COLO668 (cell line): ENCODE results near the gene OR8G5.
"Not testable (repeated sequence)": the region's sequence is repeated elsewhere in the genome, so short reads cannot be mapped to it uniquely, and the experiment has no call there.

Experiments
- DNase-seq: peaks from one replicate; lab custom pipeline; 2025; ENCODE audit not compliant: unreplicated experiment; lab: John Stamatoyannopoulos, UW

The OR8G5 gene

GRCh38 chr11:124256076-124256475 is at the start of gene OR8G5:
TSS of gene OR8G5 (plus strand) at chr11:124256376. CDS start at chr11:124264932, 8,556 bp downstream.
- DNase-seq, result no peak

DNA sequence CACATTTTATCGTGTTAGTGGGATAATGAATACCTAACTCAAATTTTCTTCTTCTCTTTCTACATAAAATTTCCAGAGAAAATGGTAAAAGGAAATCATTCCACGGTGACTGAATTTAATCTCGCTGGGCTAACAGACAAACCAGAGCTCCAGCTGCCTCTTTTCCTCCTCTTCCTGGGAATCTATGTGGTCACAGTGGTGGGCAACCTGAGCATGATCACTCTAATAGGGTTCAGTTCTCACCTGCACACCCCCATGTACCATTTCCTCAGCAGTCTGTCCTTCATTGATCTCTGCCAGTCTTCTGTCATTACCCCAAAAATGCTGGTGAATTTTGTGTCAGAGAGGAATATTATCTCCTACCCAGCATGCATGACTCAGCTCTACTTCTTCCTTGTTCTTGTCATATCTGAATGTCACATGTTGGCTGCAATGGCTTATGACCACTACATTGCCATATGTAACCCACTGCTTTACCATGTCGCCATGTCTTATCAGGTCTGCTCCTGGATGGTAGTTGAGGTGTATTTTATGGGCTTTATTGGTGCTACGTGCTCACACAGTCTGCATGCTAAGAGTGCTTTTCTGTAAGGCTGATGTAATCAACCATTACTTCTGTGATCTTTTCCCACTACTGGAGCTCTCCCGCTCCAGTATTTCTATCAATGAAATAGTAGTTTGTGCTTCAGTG is 48.9 kb upstream of the OR8G5 start:
- DNase-seq, result no peak

- no peak for DNase-seq
Observed at GRCh38 chr11:124209824-124210357, 46.3 kb upstream of the OR8G5 start.

DNA sequence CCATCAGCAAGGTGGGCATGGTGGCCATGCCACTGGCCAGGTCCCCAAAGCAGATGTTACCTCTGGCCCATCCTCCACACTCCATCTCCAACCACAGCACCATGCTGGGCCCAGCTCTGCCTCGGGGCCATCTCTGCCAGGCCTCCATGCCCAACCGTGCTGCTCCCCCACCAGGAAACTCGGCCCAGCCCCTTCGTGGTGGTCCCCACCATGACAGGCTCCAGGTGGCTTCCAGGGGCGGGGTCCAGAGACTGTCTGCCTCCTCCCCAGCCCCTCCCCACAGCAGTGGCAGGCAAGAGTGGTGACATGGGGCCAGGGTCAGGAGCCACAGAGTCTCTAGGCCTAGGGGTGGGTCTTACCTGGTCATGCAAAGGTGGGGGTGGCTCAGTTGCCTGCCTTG is 45.8 kb upstream of the OR8G5 start:
- DNase-seq, result no peak

DNA sequence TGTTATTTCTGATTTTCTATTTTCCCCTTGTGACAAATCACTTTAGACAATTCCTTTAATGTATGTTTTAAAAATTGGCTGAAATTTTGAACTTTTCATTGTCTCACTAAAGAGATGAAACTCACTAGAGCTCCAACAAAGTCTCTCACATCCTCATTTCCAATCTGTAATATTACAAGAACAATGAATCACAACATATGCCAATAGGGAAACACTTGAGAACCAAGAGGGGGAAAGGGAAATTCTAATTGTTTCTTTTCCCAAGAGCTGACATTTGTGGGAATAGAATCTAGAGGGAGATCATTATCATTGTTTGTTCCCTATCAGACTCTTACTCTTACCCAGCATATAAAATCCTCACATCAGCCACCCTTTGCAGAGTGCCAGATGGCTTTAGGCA is 44.9 kb upstream of the OR8G5 start:
- DNase-seq, result no peak

DNA sequence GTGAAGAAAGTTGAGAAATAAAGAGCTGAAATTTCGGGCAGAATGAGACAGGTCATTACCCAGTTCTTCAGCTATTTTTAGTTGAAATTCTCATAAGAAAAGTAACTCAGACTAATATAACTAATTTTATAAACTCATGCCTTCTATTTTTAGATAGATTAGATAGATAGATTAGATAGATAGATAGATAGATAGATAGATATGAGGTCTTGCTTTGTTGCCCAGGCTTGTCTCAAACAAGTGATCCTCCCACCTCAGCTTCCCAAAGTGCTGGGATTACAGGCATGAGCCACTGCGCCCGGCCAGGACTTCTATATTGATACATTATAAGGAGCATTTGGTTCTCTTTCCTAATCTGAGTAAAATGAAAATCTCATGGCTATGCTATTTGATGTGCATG is 42.1 kb upstream of the OR8G5 start:
- no peak for DNase-seq

GRCh38 chr11:124219126-124219525 is 37.0 kb upstream of the OR8G5 start:
- DNase-seq, result no peak

DNA sequence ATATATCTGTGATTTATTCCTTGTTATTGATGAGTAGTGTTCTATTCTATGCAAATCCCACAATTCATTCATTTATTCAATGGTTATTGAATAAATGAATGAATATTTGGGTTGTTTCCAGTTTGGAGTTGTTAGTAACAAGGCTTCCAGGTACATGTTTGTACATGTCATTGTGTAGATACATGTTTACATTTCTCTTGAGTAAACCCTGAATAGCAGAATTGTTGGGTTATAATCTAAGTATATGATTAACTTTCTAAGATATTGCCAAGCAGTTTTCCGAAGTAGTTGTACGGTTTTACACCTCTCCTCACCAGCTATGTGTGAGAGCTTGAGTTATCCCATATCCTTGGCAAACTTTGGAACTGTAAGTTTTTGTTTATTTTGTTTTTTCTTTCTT is 33.8 kb upstream of the OR8G5 start:
- no peak for DNase-seq

- DNase-seq, result not testable (repeated sequence)
Observed at GRCh38 chr11:124224618-124225423, 31.4 kb upstream of the OR8G5 start.

GRCh38 chr11:124225471-124225870 is 30.7 kb upstream of the OR8G5 start:
- no peak for DNase-seq

DNA sequence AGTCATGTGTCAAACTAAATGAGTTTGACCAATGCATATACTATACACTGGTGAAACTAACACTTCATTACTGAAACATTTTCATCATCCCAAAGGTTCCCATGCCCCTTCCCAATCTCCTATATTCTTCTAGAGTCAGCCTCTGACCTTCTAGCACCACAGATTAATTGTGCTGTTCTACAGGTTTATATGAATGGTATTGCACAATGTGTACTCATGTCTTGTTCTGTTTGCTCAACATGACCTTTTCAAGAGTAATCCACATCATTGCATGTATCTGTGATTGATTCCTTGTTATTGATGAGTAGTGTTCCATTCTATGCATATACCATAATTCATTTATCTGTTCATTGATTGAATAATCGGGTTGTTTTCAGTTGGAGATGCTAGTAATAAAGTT is 22.8 kb upstream of the OR8G5 start:
- no peak for DNase-seq

DNA sequence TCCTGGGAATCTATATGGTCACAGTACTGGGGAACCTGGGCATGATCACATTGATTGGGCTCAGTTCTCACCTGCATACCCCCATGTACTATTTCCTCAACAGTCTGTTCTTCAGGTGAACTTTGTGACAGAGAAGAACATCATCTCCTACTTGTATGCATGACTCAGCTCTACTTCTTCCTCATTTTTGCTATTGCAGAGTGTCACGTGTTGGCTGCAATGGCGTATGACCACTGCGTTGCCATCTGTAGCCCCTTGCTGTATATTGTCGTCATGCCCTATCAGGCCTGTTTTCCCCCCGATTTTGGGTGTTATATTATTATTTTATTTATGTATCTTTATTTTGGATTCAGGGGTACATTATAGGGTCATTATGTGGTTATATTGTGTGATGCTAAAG is 17.7 kb upstream of the OR8G5 start:
- no peak for DNase-seq

- no peak for DNase-seq
Observed at GRCh38 chr11:124240621-124241397, 15.4 kb upstream of the OR8G5 start, which contains the start of gene OR8G1. TSS of gene OR8G1 (plus strand) at chr11:124241095. CDS start at chr11:124249676, 8,581 bp downstream.

DNA sequence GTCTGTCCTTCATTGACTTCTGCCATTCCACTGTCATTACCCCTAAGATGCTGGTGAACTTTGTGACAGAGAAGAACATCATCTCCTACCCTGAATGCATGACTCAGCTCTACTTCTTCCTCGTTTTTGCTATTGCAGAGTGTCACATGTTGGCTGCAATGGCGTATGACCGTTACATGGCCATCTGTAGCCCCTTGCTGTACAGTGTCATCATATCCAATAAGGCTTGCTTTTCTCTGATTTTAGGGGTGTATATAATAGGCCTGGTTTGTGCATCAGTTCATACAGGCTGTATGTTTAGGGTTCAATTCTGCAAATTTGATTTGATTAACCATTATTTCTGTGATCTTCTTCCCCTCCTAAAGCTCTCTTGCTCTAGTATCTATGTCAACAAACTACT is 6.3 kb upstream of the OR8G5 start:
- DNase-seq, result not testable (repeated sequence)

GRCh38 chr11:124265041-124265440 is 8.9 kb downstream of the OR8G5 start:
- not testable (repeated sequence) for DNase-seq

GRCh38 chr11:124270886-124271285 is 14.7 kb downstream of the OR8G5 start:
- DNase-seq, result not testable (repeated sequence)

- DNase-seq, result no peak
Observed at GRCh38 chr11:124274000-124274399, 17.8 kb downstream of the OR8G5 start.

DNA sequence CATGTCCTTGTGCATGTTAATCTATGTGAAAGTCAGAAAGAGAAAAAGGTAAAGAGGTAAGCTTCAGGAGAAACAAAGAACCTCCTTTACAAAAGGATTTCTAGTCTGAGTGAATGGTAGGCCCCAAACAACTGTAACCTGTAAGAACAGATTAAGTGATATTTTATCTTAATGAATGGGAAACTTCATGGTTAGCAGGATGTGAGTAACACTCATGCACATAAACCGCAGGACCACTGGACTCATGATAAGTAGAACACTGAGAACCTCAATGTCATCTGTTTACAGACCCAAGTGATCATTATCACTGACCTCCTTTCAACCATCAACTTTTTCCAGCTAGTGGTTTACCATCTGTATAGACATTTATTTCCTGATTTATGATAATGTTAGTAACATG is 19.9 kb downstream of the OR8G5 start:
- DNase-seq, result no peak

DNA sequence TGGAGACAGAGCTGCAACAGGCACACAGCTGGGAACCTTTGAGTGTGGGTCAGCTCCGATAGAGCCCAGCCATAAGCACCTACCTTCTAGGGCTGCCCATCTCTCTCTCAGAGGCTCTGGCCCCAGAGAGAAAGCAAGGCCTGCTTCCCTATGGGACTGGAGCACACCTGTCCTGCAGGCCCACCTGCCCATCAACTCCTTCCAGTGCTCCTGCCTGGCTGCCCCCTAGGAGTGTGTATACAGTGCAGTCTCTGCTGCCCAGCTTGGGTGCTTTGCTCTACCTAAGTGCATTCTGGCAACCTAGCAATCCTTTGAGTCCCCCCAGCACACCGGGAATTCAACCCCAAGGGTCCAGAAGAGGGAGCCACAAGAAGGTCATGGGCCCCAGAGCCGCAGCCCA is 21.0 kb downstream of the OR8G5 start:
- no peak for DNase-seq

DNA sequence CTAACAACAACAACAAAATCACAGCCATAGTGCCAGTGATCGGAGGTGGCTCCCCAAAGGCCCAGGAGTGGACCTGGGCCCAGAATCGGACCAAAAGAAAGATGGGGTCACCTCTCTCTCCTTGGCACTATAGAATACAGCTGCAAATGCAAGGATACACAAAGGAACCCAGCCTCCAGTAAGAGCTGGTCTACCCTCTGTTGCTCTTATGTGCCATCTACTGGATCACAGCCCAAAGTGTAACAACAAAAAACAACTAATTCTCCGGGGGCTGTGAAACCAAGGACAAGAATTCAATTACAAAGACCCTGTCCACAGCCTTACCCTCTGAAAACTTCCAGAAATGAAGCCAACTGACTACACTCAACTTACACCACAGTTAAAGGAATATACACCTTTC is 21.6 kb downstream of the OR8G5 start:
- no peak for DNase-seq

GRCh38 chr11:124278261-124278660 is 22.1 kb downstream of the OR8G5 start:
- no peak for DNase-seq
